Mammary epithelial cell (primary cell): Measurements from ENCODE around the gene CCDC85B.

Experiments used
- EZH2 ChIP-seq: IDR thresholded peaks from 2 replicates; pipeline ENCODE4 v1.6.1; 2012; ENCODE audit warnings: low read length, inconsistent platforms, borderline replicate concordance
- TF ChIP-seq, protein P1 (sequence below), 2 donors: IDR thresholded peaks in 1 of 2; conservative IDR thresholded peaks in 1 of 2; 2 replicates each; pipeline ENCODE4 v1.5.1; 2011 to 2012; ENCODE audit warnings: inconsistent platforms in 2 of 2, low read length in 2 of 2, mild to moderate bottlenecking in 2 of 2, control low read depth in 1 of 2, low read depth in 1 of 2; ENCODE audit not compliant: insufficient read depth in 1 of 2; ENCODE audit errors: extremely low read depth in 1 of 2

- TF ChIP-seq, protein P1, sequence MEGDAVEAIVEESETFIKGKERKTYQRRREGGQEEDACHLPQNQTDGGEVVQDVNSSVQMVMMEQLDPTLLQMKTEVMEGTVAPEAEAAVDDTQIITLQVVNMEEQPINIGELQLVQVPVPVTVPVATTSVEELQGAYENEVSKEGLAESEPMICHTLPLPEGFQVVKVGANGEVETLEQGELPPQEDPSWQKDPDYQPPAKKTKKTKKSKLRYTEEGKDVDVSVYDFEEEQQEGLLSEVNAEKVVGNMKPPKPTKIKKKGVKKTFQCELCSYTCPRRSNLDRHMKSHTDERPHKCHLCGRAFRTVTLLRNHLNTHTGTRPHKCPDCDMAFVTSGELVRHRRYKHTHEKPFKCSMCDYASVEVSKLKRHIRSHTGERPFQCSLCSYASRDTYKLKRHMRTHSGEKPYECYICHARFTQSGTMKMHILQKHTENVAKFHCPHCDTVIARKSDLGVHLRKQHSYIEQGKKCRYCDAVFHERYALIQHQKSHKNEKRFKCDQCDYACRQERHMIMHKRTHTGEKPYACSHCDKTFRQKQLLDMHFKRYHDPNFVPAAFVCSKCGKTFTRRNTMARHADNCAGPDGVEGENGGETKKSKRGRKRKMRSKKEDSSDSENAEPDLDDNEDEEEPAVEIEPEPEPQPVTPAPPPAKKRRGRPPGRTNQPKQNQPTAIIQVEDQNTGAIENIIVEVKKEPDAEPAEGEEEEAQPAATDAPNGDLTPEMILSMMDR (conservative IDR thresholded peaks at IDR 0.05 in 1 of 2, IDR thresholded peaks at IDR 0.05 in 1 of 2; ENCODE audit: extremely low read depth in 1 of 2, insufficient read depth in 1 of 2, low read depth in 1 of 2, low read length in 2 of 2): no peak
- no peak for TF ChIP-seq EZH2
Observed at GRCh38 chr11:65843811-65844210, 46.7 kb upstream of the CCDC85B start.
